ENCODE results near the gene CLDN17.

The CLDN17 gene, protein sequence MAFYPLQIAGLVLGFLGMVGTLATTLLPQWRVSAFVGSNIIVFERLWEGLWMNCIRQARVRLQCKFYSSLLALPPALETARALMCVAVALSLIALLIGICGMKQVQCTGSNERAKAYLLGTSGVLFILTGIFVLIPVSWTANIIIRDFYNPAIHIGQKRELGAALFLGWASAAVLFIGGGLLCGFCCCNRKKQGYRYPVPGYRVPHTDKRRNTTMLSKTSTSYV

DNA sequence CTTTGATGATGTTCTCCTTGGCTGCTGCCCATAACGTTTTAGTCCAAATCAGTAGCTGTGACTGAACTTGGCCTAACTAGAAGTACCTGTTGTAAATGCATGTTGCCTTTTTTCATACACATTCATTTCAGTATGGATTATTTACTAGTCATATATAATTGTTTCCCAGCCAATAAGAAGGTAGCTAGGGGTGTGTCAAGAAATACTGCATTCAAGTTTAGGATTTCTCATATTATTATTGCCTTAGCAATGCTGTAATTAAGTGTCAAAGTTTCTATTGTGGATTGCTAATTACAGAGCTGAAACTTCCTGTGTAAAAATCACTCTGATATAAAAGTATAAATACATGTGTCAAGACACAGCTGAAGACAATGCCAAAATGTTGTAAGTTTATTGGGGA, at the start of gene CLDN17:
Gene CLDN17, minus strand, starts transcription at position 101 of the 400 bp plus-strand sequence. CDS start 188 bp downstream, outside the sequence.
- DNase-seq = no peak

DNA sequence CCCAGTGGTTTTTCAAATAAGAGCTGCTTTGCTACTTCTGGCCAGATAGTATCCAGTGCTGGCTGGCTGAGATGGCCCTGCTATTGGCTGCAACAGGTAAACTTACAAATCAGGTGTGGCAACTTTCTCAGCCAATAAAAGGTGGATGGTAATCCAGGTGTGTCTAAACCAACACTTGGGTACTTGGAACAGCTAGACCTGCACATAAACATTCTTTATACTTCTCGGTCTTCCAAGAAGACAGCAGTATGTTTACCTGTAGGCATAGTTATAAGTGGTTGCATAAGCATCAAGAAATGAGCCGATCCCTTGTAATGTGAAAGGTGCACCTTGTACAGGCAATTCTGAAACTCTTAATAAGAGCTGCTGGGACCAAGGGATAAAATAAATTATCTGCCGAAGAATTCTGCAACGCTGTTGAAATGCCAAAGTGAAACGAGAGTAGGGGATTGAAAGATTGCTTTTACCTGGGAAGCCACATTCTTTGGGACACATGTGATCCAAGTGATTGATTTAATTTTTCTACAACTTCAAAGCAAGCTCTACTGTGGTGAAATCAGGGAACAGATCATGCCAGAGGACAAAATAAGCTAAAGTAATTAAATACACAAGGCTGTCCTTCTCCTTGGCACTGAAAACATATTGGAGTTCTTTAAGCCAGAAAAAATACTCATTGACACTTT, 49.6 kb upstream of the CLDN17 start, which contains the start of gene CLDN8:
Gene CLDN8, minus strand, starts transcription at position 57 of the 683 bp plus-strand sequence. CDS start 172 bp downstream, outside the sequence.
- no peak for DNase-seq

DNA sequence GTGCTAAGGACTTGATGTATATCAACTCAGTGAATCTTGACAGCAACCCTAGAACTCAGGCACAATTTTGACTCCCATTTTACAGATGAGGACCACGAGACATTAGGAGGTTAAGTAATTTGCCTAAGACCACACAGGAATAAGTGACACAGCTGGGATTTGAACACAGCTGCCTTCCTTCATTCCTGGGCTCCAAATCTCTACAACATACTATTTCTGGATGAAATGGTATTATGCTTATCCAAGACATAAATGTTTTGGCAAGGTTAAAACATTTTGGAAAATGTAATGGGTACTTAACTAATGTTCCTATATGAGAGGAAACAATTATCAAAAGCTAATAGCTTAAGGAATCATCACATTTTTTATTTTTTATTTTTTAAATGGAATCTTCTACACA, 44.5 kb upstream of the CLDN17 start:
- no peak for DNase-seq

DNA sequence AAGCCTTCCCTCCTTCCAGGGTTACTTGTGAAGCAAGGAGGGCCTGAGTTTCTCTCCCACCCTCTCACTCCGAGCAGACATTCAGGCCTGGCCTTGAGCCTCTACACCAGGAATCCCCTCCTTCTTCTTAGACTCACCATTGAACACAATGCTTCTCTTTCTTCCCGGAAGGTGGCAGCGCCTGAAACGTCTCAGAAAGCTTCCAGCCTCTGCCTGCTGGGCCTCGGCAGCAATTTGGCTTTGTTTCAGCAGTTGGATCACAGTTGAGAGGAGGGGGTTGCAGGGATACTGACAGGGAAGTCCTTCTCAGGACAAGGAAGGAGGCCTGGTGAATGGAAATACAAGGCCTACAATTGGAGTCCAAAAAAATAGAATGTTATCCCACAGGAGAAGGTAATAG, 43.0 kb upstream of the CLDN17 start:
- no peak for DNase-seq

DNA sequence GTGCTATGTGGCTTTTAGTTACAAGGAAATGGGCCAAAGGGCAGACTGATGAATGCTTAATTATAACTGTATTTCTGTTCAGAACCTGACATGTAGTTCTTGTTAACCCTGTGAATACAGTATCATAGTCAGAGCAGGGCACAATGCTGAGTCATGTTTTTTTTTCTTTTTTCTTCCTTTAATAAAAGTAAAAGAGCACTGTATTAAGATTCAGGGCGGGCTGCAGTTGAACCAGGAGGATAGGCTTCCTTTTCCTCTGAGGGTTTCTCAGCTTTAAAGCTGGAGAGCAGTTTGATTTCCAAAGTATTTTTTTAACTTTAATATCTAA, 40.6 kb upstream of the CLDN17 start:
- no peak for DNase-seq

DNA sequence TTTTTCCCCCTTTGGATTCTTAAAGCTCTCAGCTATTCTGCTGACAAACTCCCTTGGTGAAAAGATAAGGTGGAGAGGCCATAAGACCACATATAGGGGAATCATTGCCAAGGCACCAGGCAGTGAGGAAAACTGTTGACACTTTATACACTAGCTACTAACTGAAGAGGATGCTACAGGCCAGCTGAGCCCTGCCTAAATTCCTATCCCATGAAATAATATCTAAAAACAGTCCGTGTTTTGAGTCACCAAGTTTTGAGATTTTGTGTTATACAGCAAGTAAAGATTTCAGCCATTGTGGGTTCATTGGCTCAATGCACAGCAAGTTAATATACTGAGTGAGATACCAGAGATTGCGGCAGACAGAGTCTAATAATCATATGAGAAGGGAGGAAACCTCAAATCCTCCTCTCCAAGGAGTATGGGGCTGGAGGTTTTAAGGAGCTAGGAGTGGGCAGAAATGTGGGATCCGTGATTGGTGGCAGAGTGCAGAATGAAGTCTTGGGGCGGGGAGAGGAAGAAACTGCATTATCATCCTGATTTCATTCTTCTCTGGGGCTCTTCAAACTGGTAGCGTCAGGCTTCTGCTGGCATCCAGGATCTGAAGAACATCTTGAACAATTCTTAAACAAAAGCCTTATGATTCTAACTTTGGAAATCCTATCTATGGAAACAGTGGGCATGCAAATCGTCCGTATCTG, 40.1 kb upstream of the CLDN17 start:
- no peak for DNase-seq

DNA sequence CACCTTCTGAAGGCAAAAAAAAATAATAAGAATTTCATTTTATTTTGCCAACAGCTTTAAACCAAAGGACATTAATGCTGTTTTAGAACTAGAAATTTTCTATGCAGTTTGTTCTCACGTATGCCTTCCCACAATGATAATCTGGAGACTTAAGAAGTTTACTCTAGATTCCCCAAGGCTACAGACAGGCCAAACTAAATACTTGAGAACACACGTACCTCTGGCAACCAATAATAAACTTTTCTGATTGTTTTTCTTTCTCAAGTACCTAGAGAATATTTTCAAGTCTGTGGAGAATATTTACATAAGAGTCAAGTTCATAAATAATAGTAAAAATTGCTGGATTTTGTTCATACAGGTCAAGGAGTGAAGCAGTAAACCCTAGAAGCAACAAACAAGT, 33.4 kb upstream of the CLDN17 start:
- DNase-seq = no peak

DNA sequence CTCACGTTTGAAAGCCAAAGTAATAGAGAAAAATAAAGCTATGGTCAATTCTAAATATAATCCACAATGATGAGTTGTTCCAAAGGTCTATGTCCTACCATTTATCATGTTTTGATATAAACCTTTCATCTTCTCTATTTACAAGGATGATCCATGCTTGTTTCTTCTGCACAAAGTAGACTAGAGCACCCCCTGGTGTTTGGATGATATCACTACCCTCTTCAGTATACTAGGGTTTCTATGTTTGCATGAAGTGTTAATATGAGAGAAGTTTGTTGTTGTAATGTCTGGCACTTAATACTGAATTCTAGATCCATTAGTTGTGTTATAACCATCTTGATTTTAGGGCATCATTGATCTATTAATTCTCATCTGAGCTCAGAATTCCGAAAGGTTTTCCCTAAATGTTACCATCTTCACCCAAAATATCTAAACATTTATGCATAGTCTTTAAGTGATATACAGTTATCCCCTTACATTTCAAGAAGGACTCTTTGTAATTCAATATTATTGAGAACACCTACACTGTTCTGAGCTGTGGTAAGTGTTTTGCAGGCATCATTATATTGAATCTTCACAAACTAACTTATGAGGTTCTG, 28.2 kb upstream of the CLDN17 start:
- DNase-seq = no peak

DNA sequence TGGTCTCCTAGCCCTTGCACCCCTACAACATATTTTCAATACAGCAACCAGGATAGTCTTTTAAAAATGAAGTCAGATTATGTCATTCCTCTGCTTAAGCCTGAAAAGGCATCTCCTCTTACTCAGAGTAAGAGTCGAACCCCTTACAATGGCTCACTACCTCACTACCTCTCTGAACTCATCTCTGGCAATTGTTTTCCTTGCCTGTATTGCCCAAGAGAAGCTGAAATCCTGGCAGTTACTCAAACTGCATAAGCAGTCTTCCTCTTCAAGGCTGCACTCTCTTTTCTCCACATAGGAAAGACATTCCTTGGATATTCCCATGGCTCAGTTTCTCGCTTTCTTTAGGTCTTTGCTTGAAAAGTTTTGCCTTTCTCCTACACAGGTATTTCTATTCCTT, 26.6 kb upstream of the CLDN17 start:
- no peak for DNase-seq

DNA sequence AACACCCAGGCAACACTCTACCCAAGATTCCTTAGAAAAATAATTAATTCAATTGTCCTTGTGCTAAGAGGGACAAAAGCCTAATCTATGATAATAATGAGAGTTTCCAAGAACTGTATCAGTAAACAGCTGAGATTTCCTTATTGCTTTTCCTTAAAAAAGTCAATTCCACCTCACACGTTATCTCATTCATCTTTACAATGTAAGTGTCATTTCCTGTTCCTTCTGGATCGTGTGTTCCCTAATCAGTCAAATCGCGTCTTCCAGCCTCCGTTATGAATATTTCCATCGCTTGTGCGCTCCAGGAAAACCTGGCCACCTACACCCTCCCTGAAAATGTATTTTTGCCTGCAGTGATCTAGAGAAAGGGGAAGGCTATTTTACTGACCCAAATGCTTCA, 23.9 kb upstream of the CLDN17 start:
- DNase-seq = no peak

DNA sequence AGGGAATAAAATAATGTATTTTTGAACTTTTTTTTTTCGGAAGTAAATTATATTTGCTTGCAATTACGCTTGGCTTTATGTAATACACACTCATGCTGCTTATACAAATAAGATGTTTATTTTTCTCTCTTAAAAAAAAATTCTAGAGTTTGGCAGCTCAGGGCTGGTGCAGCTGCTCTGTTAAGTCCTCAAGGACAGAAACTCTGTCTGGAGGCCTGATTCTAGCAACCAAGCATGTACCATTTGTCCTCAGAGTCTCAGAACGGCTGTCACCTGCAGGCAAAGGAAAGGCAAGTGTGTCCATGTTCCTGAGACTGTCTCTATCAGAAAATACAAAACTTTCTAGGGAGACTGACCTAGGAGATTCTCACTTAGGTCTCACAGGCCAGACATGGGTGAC, 23.2 kb upstream of the CLDN17 start:
- DNase-seq = no peak

DNA sequence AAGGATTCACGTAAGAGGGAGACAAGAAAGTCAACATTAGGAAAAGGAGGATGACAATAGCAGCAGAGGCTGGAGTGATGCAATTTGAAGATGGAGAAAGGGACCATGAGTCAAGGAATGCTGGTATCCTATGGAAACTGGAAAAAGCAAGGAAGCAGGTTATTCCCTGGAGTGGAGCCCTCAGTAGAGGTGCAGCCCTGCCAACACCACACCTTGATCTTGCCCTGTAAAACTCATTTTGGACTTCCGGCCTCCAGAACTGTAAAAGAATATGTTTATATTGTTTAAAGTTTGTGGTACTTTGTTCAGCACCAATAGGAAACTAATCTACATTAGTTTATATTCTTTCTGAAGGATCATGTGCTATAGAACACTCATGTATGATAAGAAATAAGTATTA, 19.6 kb upstream of the CLDN17 start:
- DNase-seq = no peak

DNA sequence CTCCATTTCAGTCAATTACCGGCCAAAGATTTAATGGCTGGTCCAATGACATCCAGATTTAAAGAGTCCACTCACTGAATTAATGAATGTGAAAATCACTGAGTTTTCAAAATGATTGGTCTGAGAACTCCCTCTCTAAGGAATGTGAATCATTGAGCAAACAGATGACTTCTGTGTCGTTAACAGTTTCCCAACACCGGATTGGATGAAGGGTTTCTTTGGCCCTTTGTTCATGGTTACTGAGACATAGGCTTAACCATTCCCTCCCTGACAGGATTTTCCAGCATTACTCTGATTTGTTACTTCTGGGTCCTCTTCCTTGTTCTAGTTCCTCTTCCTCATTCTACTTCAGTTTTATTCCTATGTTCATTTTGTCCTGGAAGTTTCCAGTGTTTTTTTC, 1.5 kb upstream of the CLDN17 start:
- DNase-seq = no peak

DNA sequence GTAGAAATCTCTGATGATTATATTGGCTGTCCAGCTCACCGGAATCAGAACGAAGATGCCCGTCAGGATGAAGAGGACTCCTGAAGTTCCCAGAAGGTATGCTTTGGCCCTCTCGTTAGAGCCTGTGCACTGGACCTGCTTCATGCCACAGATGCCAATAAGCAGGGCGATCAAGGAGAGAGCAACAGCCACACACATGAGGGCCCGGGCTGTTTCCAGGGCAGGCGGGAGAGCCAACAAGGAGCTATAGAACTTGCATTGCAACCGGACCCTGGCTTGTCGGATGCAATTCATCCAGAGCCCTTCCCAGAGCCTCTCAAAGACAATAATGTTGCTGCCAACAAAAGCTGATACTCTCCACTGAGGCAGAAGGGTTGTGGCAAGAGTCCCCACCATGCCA, 434 bp downstream of the CLDN17 start:
- no peak for DNase-seq

DNA sequence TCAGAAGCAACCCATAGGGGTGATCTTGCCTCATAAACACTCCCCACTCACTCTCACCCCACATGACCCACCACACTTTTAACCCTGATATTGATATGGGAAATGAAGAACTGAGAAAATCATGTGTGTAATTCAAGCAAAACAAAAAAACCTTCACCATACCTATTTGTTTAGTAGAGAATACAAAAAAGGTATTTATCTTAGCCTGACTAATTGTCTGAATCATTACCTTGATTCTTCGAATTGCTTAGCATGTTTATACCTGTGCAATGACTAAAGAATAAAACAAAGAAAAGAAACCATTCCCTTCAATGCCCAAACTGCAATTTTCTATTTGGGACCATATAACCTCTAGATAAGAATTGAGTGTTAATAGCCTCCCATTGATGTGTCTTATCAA, 1.8 kb downstream of the CLDN17 start:
- DNase-seq = no peak

DNA sequence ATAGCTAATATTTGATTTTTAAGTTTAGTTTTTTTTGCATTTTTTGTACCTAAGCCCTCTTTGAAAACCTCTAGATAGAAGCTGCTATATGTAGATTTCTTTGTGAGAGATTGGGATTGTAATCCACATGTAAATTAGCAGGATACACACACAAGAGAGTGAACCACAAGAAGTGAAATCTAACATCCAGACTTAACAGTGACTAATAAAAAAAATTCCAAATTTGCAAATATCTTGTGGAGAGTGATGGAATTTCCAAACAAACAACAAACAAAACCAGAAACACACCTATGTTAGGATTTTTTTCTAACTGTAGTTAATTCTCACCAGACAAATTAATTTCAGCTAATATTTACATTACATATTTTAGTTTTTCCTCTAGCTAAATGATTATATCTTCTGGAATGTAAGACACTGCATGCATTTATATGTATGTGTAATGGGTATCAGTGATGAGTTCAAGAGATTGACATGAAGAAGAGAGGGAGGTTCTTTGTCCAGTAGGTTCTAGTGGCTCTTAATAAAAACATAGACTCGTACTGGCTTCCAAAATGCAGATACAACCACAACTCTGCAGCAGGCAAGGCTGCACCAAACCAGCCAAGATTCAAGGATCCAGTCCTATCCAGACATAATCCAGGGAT, 12.8 kb downstream of the CLDN17 start:
- DNase-seq = no peak

DNA sequence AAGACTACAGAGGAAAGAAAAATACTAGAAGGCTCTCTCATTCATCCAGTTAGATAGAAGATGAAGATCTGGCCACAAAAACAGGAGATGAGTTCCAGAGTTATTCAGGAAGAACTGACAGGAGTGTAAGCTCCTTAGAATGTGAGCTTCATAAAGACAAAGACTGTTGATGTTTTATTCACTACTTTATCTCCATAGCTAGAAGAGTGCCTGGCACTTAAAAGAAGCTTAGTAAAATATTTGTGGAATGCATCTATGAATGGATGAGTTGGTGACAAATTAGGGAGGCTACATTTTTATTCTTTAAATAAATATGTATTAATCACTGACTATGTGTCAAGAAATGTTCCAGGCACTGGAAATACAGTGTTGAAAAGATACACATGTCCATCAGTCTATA, 13.8 kb downstream of the CLDN17 start:
- DNase-seq = no peak

DNA sequence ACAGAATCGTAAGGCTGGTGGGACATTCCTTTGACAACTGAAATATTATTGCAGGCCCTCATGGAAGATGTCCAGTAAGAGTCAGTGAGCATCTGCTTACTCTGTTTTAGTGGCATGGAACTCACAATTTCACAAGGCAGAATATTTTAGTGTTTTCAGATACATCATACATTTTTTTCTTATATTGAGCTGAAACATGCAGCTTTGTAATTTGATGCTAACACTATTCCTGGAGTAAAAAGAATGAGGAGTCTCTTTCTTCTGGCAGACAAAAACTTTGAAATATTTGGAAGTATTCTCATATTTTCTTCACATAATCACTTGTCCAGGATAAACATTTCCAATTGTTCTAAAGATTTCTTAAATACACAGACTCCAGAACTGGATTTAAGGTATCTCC, 17.7 kb downstream of the CLDN17 start:
- no peak for DNase-seq

DNA sequence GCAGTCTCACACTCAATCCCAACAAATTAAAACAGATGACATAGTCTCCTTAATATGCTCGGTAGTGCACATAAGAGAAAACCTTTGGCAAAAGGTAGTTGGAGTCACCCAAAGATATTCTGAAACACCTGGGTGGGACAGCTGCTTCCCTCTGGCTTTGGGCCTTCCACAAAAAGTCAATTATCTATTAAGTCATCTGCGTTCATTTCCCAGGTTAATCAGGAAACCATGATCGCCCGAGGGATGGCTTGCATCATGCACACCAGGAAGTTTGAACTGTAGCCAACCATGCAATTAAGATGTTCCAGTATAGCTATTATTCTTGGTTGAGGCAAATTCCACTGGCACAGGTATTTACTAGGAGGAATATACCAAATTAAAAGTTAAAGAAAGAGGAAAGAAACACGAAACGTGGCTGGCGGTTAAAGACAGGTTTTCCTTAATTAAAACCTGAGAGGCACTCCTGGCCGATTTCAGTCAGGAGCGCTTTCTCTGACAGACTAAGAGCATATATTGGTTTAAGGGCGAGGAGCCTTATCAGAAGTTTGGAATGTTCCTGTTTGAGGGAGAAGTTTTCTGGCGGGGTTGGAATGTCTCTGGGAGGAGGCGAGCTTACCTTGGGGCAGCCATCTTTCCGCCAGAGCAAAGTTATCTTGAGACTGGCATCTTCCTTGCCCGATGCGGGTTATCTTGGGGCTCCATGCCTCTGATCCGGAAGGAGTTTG, 19.9 kb downstream of the CLDN17 start:
- DNase-seq = no peak

DNA sequence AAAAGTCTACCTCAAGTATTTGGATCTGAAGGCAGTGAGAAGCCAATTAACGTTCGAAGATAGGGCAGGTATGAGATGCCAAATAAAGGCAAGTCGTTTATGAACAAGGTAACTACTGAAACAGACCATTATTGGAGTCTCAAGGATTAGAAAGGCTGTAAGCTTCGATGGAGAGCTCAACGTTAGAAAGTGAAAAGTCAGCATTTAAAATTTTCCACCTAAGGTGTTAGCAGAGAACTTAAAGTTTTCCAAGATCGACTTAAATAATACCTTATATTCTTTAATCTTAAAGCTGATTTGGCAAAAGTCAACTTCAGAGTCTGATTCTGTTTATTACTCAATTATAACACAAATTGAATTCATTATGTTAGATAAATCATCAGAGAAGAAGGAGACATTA, 28.1 kb downstream of the CLDN17 start:
- DNase-seq = no peak

DNA sequence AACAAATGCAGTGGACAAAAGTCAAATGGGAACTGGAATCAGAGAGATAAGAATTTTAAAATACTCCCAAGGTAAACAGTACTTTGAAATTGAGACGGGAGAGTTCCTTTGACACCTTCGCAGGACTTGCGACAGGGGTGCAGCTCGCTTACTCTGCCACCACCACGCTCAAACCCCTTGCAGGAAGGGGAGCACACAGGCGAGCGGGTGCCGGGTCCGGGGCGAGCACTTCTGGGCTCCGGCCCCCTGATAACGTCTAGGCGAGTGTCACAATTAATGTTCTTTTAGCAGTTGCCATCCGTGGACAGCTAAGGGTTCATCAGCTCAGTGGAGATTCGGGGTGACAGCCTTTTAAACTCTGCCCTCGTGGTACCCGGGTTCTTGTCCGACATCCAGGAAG, 37.4 kb downstream of the CLDN17 start:
- no peak for DNase-seq

DNA sequence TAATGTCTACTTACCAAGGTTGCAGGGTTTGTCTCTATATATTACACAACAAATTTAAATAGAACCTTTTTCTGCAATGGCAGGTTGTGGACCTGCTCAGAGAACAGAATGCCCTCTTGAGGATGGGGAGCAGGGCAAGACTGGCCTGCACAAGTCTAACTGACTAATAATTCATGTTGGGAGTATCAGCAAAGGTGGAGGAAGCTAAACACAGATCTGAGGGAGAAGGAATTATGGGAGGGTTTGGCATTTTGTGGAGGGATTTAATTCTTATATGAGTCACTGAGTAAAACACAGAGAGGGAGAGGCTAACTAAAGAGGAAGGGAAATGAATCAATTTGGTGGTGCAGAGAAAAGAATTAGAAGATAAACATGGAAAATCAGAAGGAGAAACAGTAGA, 40.0 kb downstream of the CLDN17 start:
- no peak for DNase-seq

DNA sequence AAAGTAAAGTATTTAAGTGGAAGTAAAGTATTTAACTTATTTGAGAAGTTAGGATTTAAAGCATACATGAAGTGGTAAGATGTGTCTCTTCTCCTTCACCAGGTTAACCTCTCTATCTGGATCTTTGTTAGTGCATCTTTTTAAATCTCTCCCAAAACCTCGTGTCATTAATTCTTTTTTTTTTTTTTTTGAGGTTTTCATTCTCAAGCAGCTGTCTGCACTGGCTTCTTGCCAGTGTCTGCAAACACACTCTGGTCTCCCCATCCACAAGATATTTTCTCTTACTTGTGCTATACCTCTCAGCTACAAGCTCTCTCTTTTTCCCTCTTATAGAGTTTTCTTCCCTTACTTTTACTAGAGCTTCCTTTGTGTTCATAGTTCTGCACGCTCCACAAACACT, 49.0 kb downstream of the CLDN17 start:
- DNase-seq = no peak
